ENCODE measurements around the gene TSPAN4.

The TSPAN4 gene

DNA sequence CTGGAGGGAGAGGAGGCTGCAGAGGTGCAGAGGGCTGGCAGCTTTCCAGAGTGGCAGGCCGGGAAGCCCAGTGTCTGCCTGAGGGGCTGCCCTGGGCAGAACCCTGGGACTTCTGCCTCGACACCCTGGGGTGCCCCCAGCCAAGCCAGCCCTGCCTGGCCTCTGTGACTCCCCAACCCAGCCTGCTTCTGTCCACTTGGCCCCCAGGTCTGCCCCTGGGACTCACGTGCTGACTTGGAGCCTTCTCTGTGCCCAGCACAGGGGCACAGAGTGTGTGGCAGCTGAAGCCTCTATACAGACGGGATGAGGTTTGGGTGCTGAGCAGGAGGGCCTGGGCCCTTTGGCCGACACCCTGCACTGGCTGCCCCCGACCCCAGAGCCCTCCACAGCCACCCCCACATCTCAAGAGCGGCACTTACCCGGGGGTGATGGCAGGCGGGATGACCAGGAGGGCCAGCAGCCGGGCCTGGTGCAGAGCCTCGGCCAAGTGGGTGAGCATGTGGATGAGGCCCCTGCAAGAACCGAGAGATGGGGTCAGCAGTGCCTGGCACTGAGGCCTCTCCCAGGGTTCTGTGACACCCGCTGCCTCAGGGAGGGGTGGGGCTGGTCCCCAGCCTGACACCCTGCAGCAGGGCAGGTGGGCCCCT, 50.5 kb downstream of the TSPAN4 start:
- DNase-seq: no peak

DNA sequence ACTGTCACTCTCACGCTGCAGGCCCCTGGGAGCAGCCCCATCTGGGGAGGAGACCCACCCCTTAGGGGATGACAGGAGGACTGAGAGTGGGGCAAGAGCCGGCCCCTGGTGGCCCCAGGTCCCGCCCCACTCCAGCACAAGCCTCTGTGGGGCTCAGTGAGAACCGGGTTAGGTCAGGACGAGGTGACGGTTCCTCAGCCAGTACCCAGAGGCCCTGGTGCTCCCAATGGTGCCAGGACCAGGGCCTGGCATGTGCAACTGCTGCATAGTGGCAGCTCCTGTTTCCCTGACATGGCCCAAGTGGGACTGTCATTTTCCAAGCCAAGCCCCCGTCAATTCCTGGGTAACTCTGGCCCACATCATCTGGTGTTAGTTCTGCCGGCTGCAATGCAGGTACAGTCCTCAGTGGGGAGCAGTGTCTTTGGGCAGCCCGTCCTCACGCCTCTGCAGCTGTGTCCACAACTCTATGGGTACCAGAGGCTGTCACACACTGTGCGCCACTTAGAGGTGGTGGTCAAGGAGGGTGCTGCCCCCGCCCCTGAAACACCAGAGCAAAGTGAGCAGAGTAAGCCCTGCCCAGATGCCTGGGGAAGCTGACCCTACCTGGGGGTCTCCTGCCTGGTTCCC, 52.0 kb downstream of the TSPAN4 start:
- DNase-seq: no peak

- no peak for DNase-seq
Observed at GRCh38 chr11:895331-896110, 52.9 kb downstream of the TSPAN4 start.

- DNase-seq: no peak
Observed at GRCh38 chr11:897253-898142, 54.8 kb downstream of the TSPAN4 start.

DNA sequence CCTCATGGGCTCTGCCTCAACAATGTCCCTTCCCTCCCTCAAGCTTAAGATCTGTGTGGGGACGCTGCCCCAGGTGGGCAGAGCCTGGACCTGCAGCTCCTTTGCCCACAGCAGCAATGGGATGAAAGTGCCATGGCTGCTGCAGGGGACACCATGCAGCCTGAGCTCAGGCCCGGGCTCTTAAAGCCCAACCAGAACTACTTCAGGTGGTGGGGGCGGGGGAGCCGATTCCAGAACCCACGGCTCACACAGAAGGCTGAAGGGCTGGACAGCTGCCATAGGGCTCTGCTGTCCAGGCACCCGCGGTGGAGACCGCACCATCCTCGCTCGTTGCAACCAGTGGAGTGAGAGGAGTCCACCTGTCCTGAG, 55.5 kb downstream of the TSPAN4 start:
- DNase-seq: no peak

GRCh38 chr11:898540-899190, 56.0 kb downstream of the TSPAN4 start:
- no peak for DNase-seq

GRCh38 chr11:899724-900123, 57.1 kb downstream of the TSPAN4 start:
- no peak for DNase-seq

DNA sequence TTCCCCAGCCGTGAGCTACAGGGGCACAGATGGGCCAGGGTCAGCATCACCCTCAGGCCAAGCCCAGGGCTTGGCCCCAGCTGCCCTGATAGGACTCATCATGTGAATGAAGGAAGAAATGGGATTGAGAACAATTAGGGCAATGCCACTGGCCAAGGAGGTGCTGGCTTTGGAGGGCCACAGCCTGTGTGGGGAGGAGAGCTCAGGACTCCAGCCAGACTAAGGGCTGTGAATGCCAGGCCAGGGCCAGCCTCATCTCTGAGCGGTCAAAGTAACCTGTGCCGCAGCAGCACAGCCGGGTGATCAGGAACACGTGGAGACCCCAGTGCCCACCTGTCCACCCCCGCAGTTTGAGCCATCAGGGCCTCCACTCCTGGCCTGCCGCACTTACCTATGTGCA, 57.9 kb downstream of the TSPAN4 start:
- DNase-seq: no peak

DNA sequence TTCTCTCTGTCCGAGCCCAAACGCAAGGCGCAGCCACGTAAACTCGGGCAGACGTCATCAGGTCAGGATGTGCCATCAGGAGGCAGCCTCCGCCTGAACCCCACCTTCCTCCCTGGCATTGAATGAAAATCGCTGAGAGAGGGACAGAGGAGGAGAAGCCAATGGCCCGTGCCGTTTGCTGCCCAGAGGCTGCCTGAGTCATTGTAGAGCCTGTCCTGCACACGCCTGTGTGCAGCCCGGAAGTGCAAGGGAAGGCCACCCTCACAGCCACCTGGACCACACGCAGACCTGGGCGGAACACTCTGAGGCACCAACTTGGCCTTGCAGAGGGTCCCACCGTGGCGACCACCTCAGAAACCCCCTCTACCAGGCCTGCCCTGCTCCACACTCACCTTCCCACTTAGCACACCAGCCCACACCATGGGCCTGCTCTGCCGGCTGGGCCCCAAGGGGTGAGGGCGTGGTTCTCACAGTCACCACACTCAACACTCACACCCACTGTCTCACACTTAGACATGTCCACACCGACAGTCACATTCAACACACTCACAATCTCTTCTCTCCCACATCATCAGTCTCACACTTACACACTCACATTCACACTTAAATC, 58.9 kb downstream of the TSPAN4 start:
- no peak for DNase-seq

- DNase-seq: no peak
Observed at GRCh38 chr11:904380-904779, 61.7 kb downstream of the TSPAN4 start.

DNA sequence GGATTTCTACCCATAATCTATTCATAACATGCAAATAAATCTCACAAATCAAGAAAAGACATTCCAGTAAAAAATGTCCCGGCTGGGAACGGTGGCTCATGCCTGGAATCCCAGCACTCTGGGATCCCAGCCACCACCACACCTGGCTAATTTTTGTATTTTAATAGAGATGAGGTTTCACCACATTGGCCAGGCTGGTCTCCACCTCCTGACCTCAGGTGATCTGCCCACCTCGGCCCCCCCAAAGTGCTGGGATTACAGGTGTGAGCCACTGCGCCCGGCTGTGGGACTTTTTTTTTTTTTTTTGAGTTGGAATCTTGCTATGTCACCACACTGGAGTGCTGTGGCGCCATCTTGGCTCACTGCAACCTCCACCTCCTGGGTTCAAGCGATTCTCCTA, 63.3 kb downstream of the TSPAN4 start:
- DNase-seq: no peak

- no peak for DNase-seq
Observed at GRCh38 chr11:907668-908067, 65.0 kb downstream of the TSPAN4 start.

- no peak for DNase-seq
Observed at GRCh38 chr11:908273-908672, 65.6 kb downstream of the TSPAN4 start.

DNA sequence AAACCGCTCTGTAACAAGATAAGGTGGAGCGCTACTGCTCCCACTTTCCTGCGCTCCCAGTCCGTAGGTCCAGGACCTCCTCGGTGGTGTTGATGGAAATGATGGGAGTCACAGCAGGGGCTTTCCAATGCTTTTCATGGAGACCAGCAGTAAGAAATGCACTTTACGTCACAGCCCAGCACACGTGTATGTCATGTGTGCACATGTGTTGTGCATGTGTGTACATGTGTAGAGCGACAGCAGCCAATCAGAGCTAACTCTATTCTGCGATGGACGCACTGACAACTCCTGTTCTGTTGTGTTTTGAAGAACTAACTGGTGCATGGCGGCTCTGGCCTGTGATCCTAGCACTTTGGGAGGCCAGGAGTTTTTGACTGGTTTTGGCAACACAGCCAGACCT, 66.8 kb downstream of the TSPAN4 start:
- DNase-seq: no peak

- DNase-seq: no peak
Observed at GRCh38 chr11:910044-910588, 67.5 kb downstream of the TSPAN4 start.

DNA sequence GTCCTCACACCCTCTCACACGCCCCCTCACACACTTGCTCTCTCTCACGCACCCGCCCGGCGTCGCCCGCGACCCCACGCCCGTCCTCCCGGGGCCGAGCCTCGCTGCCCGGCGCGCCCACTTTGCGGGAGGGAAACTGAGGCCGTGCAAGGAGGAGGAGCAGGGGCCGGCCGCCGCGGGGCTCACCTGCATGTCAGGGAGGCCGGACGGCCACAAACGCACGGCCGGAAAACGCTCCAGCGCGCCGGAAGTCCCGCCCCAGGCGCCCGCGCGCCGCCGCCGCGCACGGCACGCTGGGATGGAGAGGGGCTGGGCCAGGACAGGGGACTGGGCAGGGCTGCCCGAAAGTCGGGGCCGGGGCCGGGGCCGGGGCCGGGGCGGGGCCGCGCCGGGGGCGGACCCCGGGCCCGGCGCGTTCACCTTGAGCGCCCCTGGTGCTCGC, 68.0 kb downstream of the TSPAN4 start, which contains the start of gene CHID1:
Gene CHID1, minus strand, starts transcription at position 222 of the 442 bp plus-strand sequence. CDS start 5,994 bp downstream, outside the sequence.
- peak; percentile 77 for DNase-seq

DNA sequence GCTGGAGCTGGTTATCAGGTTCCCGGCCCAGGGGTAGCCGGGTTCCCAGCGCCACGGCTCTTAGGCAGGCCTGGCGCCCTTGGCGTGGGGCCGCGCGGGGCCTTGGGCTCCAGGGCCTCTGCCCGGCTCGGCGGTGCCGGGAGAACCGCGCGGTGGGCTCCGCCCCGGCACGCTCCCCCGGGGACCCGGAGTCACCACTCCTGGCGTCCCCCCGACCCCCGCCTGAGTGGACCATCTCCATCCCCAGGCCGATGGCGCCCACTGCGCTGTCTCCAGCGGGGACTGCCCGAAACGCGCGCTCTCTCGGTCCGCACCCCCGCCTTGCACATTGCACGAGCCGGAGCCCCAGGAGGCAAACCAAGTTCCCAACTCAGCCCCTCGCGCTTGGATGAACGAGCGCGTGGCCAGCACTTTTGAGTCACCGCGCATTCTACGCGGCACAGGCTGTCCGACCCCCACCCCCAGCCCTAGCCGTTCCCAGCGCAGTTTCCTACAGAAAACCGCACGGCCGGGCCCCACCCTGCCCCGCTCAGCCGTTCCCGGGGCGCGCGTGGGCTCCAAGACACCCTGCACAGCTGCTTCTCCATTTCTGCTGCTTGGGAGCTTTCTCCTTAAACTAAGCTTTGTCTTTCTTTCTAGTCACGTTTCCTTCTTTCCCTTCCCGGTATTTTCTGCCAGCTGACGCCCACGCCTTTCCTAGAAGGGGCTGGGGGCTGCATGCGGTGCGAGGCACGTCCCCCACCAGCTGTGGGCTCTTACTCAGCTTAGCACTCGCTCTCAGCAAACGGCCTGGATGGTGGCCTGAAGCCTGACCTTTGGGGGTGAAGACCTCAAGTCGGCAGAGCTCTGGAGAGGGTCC, 68.6 kb downstream of the TSPAN4 start:
- DNase-seq: no peak

- no peak for DNase-seq
Observed at GRCh38 chr11:911890-912219, 69.2 kb downstream of the TSPAN4 start.

GRCh38 chr11:912266-912665, 69.6 kb downstream of the TSPAN4 start:
- DNase-seq: no peak

- no peak for DNase-seq
Observed at GRCh38 chr11:913043-913442, 70.4 kb downstream of the TSPAN4 start.

GRCh38 chr11:914204-914603, 71.6 kb downstream of the TSPAN4 start:
- no peak for DNase-seq
